ENCODE data around the gene C1orf115.

GRCh38 chr1:220652995-220653394, 37.2 kb upstream of the C1orf115 start:
- TF ChIP-seq, protein P1, sequence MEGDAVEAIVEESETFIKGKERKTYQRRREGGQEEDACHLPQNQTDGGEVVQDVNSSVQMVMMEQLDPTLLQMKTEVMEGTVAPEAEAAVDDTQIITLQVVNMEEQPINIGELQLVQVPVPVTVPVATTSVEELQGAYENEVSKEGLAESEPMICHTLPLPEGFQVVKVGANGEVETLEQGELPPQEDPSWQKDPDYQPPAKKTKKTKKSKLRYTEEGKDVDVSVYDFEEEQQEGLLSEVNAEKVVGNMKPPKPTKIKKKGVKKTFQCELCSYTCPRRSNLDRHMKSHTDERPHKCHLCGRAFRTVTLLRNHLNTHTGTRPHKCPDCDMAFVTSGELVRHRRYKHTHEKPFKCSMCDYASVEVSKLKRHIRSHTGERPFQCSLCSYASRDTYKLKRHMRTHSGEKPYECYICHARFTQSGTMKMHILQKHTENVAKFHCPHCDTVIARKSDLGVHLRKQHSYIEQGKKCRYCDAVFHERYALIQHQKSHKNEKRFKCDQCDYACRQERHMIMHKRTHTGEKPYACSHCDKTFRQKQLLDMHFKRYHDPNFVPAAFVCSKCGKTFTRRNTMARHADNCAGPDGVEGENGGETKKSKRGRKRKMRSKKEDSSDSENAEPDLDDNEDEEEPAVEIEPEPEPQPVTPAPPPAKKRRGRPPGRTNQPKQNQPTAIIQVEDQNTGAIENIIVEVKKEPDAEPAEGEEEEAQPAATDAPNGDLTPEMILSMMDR (IDR thresholded peaks at IDR 0.05), result no peak
- TF ChIP-seq POLR2AphosphoS5 (IDR thresholded peaks at IDR 0.05) (no peak), POLR2A (IDR thresholded peaks at IDR 0.05) (no peak)

Data from upper lobe of left lung (tissue), 4 donors.